H1 (cell line): ENCODE data around the gene ULBP3. TPM values are rescaled to one million over a fixed set of nuclear protein-coding genes. Genes with fewer than 3 reads are reported as not detected.

Experiments used
- CTCF ChIA-PET: fragments of 300-600 bp; sonication (Branson Sonifier 250); formaldehyde crosslinking; loops from one replicate; lab custom pipeline; 2021; ENCODE audit not compliant: partially characterized antibody; lab: Charles Lee
- POLR2A ChIA-PET: fragments of 300-600 bp; sonication (Branson Sonifier 250); formaldehyde crosslinking; loops from one replicate; lab custom pipeline; 2021; ENCODE audit warnings: inconsistent platforms; ENCODE audit not compliant: partially characterized antibody; lab: Charles Lee
- DNase-seq, 2 experiments: peaks; one replicate each; pipeline versions ENCODE4 v3.0.0 to v3.0.0-alpha.2; 2010 to 2022; ENCODE audit warnings: low spot score in 2 of 2, low read depth in 1 of 2, mixed read lengths in 1 of 2
- FAIRE-seq: peaks from 2 replicates; lab custom pipeline; 2011; peaks lifted over from hg19 to GRCh38; lab: Jason Lieb, UNC
- H2AFZ ChIP-seq: 2 replicates; pipeline ENCODE4 v1.8.1; 2012; ENCODE audit warnings: low read length, inconsistent platforms
- H2AK5ac ChIP-seq: 2 replicates; pipeline ENCODE4 v1.6.1; 2013; ENCODE audit warnings: low read depth, low read length
- H2BK120ac ChIP-seq: replicated peaks from 2 replicates; pipeline ENCODE3; 2013; ENCODE audit warnings: low read depth, low read length, inconsistent platforms
- H2BK12ac ChIP-seq: 2 replicates; pipeline ENCODE4 v1.6.1; 2013; ENCODE audit warnings: low read depth, low read length
- H2BK15ac ChIP-seq: 2 replicates; pipeline ENCODE4 v1.6.1; 2013; ENCODE audit warnings: low read length
- H2BK20ac ChIP-seq: 2 replicates; pipeline ENCODE4 v1.6.1; 2013; ENCODE audit warnings: low read length
- H2BK5ac ChIP-seq: 2 replicates; pipeline ENCODE4 v1.6.1; 2013; ENCODE audit warnings: low read depth, low read length
- H3K14ac ChIP-seq: 2 replicates; pipeline ENCODE4 v1.6.1; 2013; ENCODE audit warnings: inconsistent platforms; ENCODE audit not compliant: insufficient read length
- H3K18ac ChIP-seq: 2 replicates; pipeline ENCODE4 v1.6.1; 2013; ENCODE audit warnings: low read length; ENCODE audit errors: extremely low read depth
- H3K23ac ChIP-seq: 2 replicates; pipeline ENCODE4 v1.6.1; 2013; ENCODE audit warnings: inconsistent platforms; ENCODE audit not compliant: insufficient read length
- H3K23me2 ChIP-seq: 2 replicates; pipeline ENCODE4 v1.6.1; 2013; ENCODE audit warnings: low read depth, low read length
- H3K27ac ChIP-seq: 2 replicates; pipeline ENCODE4 v1.6.1; 2011; ENCODE audit warnings: low read depth, low read length, inconsistent platforms
- H3K27me3 ChIP-seq, 4 experiments: replicated peaks in 1 of 4; 1 replicate in 1 of 4; 2 replicates in 3 of 4; pipeline versions ENCODE4 v1.6.1 to v1.8.1; 2011 to 2013; ENCODE audit warnings: low read length in 3 of 4, mild to moderate bottlenecking in 3 of 4, inconsistent platforms in 2 of 4, mixed read lengths in 2 of 4, moderate library complexity in 1 of 4; ENCODE audit not compliant: control insufficient read depth in 3 of 4, insufficient read depth in 3 of 4; ENCODE audit errors: extremely low read depth in 1 of 4
- H3K36me3 ChIP-seq, 4 experiments: 2 replicates each; pipeline versions ENCODE4 v1.6.1 to v1.8.1; 2011 to 2013; ENCODE audit warnings: mild to moderate bottlenecking in 4 of 4, low read length in 3 of 4, moderate library complexity in 2 of 4, control low read depth in 1 of 4, inconsistent platforms in 1 of 4; ENCODE audit not compliant: insufficient read depth in 4 of 4, control insufficient read depth in 2 of 4
- H3K4ac ChIP-seq: replicated peaks from 2 replicates; pipeline ENCODE3; 2013; ENCODE audit warnings: low read length, low read depth, mixed read lengths, inconsistent platforms; ENCODE audit not compliant: insufficient read length
- H3K4me1 ChIP-seq, 4 experiments: replicated peaks in 1 of 4; 1 replicate in 1 of 4; 2 replicates in 3 of 4; pipeline versions ENCODE4 v1.6.1 to v1.8.1; 2011 to 2013; ENCODE audit warnings: low read length in 3 of 4, inconsistent platforms in 2 of 4, mixed read lengths in 1 of 4; ENCODE audit not compliant: insufficient read depth in 4 of 4, control insufficient read depth in 3 of 4
- H3K4me2 ChIP-seq, 2 experiments: 2 replicates each; pipeline versions ENCODE4 v1.6.1 to v1.8.1; 2011 to 2013; ENCODE audit warnings: low read depth in 2 of 2, low read length in 2 of 2, control low read depth in 1 of 2, inconsistent platforms in 1 of 2, mild to moderate bottlenecking in 1 of 2; ENCODE audit not compliant: insufficient read depth in 1 of 2
- H3K4me3 ChIP-seq, 4 experiments: fragments of 200-600, 300-600 bp in 1 of 4; sonication (generic), shearing (Covaris generic), sonication (Bioruptor Twin) in 1 of 4; 2 replicates each; pipeline versions ENCODE4 v1.5.1 to v1.8.1; 2011 to 2016; ENCODE audit warnings: low read length in 4 of 4, low read depth in 3 of 4, control low read depth in 2 of 4, inconsistent platforms in 2 of 4, mild to moderate bottlenecking in 2 of 4, mixed read lengths in 1 of 4, moderate library complexity in 1 of 4; ENCODE audit not compliant: insufficient read depth in 2 of 4; ENCODE audit errors: extremely low read depth in 1 of 4
- H3K56ac ChIP-seq: replicated peaks from 2 replicates; pipeline ENCODE3; 2013; ENCODE audit warnings: low read depth, mild to moderate bottlenecking, mixed read lengths, low read length, inconsistent platforms; ENCODE audit not compliant: insufficient read length
- H3K79me1 ChIP-seq: 2 replicates; pipeline ENCODE4 v1.6.1; 2013; ENCODE audit warnings: low read depth, low read length, control low read depth
- H3K79me2 ChIP-seq, 2 experiments: 2 replicates each; pipeline versions ENCODE4 v1.6.1 to v1.8.1; 2012 to 2013; ENCODE audit warnings: low read length in 2 of 2, mild to moderate bottlenecking in 2 of 2, inconsistent platforms in 1 of 2; ENCODE audit not compliant: insufficient read depth in 2 of 2, control insufficient read depth in 1 of 2
- H3K9ac ChIP-seq, 4 experiments: replicated peaks in 1 of 4; 1 replicate in 1 of 4; 2 replicates in 3 of 4; pipeline versions ENCODE4 v1.6.1 to v1.8.1; 2011 to 2013; ENCODE audit warnings: low read depth in 3 of 4, low read length in 3 of 4, control low read depth in 2 of 4, mild to moderate bottlenecking in 2 of 4, moderate library complexity in 2 of 4, inconsistent platforms in 1 of 4; ENCODE audit errors: extremely low read depth in 1 of 4
- H3K9me3 ChIP-seq, 2 experiments: 2 replicates each; pipeline versions ENCODE4 v1.6.1 to v1.8.1; 2012 to 2013; ENCODE audit warnings: mild to moderate bottlenecking in 2 of 2, moderate library complexity in 2 of 2, control low read depth in 1 of 2, inconsistent platforms in 1 of 2, low read depth in 1 of 2, low read length in 1 of 2, mixed read lengths in 1 of 2; ENCODE audit not compliant: insufficient read depth in 2 of 2
- H4K20me1 ChIP-seq, 2 experiments: replicated peaks in 1 of 2; 2 replicates each; pipeline versions ENCODE3 to v1.8.1; 2011 to 2013; ENCODE audit warnings: inconsistent platforms in 2 of 2, low read length in 2 of 2, mild to moderate bottlenecking in 1 of 2; ENCODE audit not compliant: insufficient read depth in 2 of 2, control insufficient read depth in 1 of 2
- H4K5ac ChIP-seq: 2 replicates; pipeline ENCODE4 v1.6.1; 2013; ENCODE audit warnings: low read length, low read depth, mixed read lengths, inconsistent platforms; ENCODE audit not compliant: insufficient read length
- H4K8ac ChIP-seq: 2 replicates; pipeline ENCODE4 v1.8.0; 2013; ENCODE audit warnings: mild to moderate bottlenecking, moderate library complexity, low read length, inconsistent platforms; ENCODE audit not compliant: insufficient read depth; ENCODE audit errors: extremely low read depth
- H4K91ac ChIP-seq: replicated peaks from 2 replicates; pipeline ENCODE3; 2013; ENCODE audit warnings: low read length, mixed read lengths, inconsistent platforms; ENCODE audit not compliant: insufficient read length
- ASH2L ChIP-seq: fragments of 200-600, 300-600 bp; sonication (generic); IDR thresholded peaks from one replicate; pipeline ENCODE4 v1.7.1; 2017; ENCODE audit warnings: low read length
- CEBPB ChIP-seq: IDR thresholded peaks from 2 replicates; pipeline ENCODE4 v1.6.1; 2012; ENCODE audit warnings: low read depth, low read length
- CHD2 ChIP-seq: IDR thresholded peaks from 2 replicates; pipeline ENCODE4 v1.6.1; 2012; ENCODE audit warnings: low read length, improper control_type of control experiment
- CTBP2 ChIP-seq: IDR thresholded peaks from 2 replicates; pipeline ENCODE4 v1.7.0; 2011; ENCODE audit warnings: borderline replicate concordance, mild to moderate bottlenecking, moderate library complexity, mixed read lengths, low read length; ENCODE audit not compliant: insufficient read depth, insufficient read length
- EZH2 ChIP-seq: fragments of 200-600 bp; sonication (generic); IDR thresholded peaks from 2 replicates; pipeline ENCODE4 v1.7.1; 2012; ENCODE audit warnings: low read depth, mild to moderate bottlenecking, moderate library complexity, low read length, inconsistent platforms; ENCODE audit not compliant: severe bottlenecking
- GABPA ChIP-seq: IDR thresholded peaks from 2 replicates; pipeline ENCODE4 v1.6.1; 2011; ENCODE audit warnings: mild to moderate bottlenecking, low read length, moderate library complexity, borderline replicate concordance; ENCODE audit not compliant: insufficient read depth
- JUND ChIP-seq: IDR thresholded peaks from 2 replicates; pipeline ENCODE4 v1.6.1; 2011; ENCODE audit warnings: mild to moderate bottlenecking, improper control_type of control experiment, low read length
- KDM1A ChIP-seq: fragments of 200-600, 300-600 bp; sonication (generic); IDR thresholded peaks from 2 replicates; pipeline ENCODE4 v1.7.1; 2016; ENCODE audit warnings: mild to moderate bottlenecking, low read length, borderline replicate concordance
- NANOG ChIP-seq: IDR thresholded peaks from 2 replicates; pipeline ENCODE4 v1.6.1; 2011; ENCODE audit warnings: low read length, low read depth, mild to moderate bottlenecking, inconsistent platforms; ENCODE audit not compliant: insufficient read depth, poor library complexity, severe bottlenecking
- RBBP5 ChIP-seq: IDR thresholded peaks from 2 replicates; pipeline ENCODE4 v1.7.1; 2012; ENCODE audit warnings: low read depth, mild to moderate bottlenecking, inconsistent platforms, low read length, moderate library complexity, borderline replicate concordance
- SP2 ChIP-seq: IDR thresholded peaks from 2 replicates; pipeline ENCODE4 v1.6.1; 2012; ENCODE audit warnings: mild to moderate bottlenecking, low read length, inconsistent platforms
- SUZ12 ChIP-seq: fragments of 200-600 bp; sonication (generic); IDR thresholded peaks from 2 replicates; pipeline ENCODE4 v1.6.1; 2012; ENCODE audit warnings: mild to moderate bottlenecking, inconsistent platforms, low read length, moderate library complexity, mixed read lengths
- WGBS, 2 experiments: shearing (Covaris generic) in 1 of 2; methylation state at CpG; one replicate each; pipeline versions ENCODE4 v1.1.6 to v1.1.7; 2013 to 2015; ENCODE audit warnings: low lambda C conversion rate in 2 of 2, mixed read lengths in 2 of 2, inconsistent platforms in 1 of 2, low coverage in 1 of 2, missing lambda C conversion rate in 1 of 2; ENCODE audit not compliant: insufficient replicate concordance in 2 of 2, insufficient coverage in 1 of 2, insufficient read length in 1 of 2; ENCODE audit errors: extremely low coverage in 1 of 2, missing lambda C conversion rate in 1 of 2; 5-methylcytosine and 5-hydroxymethylcytosine counted together
- polyA plus RNA-seq, 7 experiments: library from polyadenylated mRNA; depleted of rRNA in 3 of 7; stranded (reverse) in 5 of 7; unstranded in 2 of 7; fragments of >200 nt in 5 of 7; fragments of 200-250 nt in 2 of 7; gene quantifications; 1 replicate in 5 of 7; 2 replicates in 1 of 7; 4 replicates in 1 of 7; pipeline versions ENCODE4 v1.2.1 to v1.2.3, GENCODE V29; 2011 to 2013; ENCODE audit warnings: missing spikeins in 2 of 7, mixed read lengths in 2 of 7
- total RNA-seq: library from RNA; stranded (reverse); fragmentation: NEBNext Ultra II Directional; extraction: Animal tissue kit (Norgen Biotek cat#: 25700); gene quantifications from 2 replicates; pipeline ENCODE4 v1.2.1, GENCODE V29; 2021
- TF ChIP-seq, protein P1 (sequence below): IDR thresholded peaks from 2 replicates; pipeline ENCODE4 v1.6.1; 2012; ENCODE audit warnings: inconsistent platforms
- TF ChIP-seq, protein P2 (sequence below): IDR thresholded peaks from 2 replicates; pipeline ENCODE4 v1.6.1; 2012; ENCODE audit warnings: inconsistent platforms

ULBP3 gene
- total and polyA plus RNA-seq, 2 of the 8 experiments (the other 6 are each of a cell fraction or from before 2014, with no cell fraction given): 1.9 to 4.2 TPM

GRCh38 chr6:150102750-150103270, 33.9 kb upstream of the ULBP3 start:
- no peak overlapping the region for H4K5ac ChIP-seq
- POLR2A ChIA-PET: no interaction called here
- CTCF ChIA-PET: no interaction called here
- no peak overlapping the region for H3K9ac ChIP-seq
- no peak overlapping the region for H2BK15ac ChIP-seq
- H3K79me1 ChIP-seq: no peaks in the 10 kb centered on the region
- H3K23me2 ChIP-seq: no peaks in the 10 kb centered on the region
- H2BK20ac ChIP-seq: no peak overlapping the region
- no peaks in the 10 kb centered on the region for H3K9me3 ChIP-seq
- no peak overlapping the region for H3K4ac ChIP-seq
- no peak overlapping the region for H2BK12ac ChIP-seq
- no peak overlapping the region for H3K4me3 ChIP-seq
- H2AFZ ChIP-seq: no peak overlapping the region
- FAIRE-seq: no peak
- no peak overlapping the region for H2BK120ac ChIP-seq
- no peak overlapping the region for H3K18ac ChIP-seq
- no peak for DNase-seq
- H3K4me1 ChIP-seq: no peaks in the 10 kb centered on the region
- H2AK5ac ChIP-seq: no peak overlapping the region
- H3K36me3 ChIP-seq: no peaks in the 10 kb centered on the region
- no peak overlapping the region for H3K14ac ChIP-seq
- no peak overlapping the region for H2BK5ac ChIP-seq
- H4K8ac ChIP-seq: no peak overlapping the region
- 92% methylated on average over 4 of the region's 4 CpGs; no CpG with 5 or more reads in 1 of the 2 experiments for WGBS, 2 experiments
- no peaks in the 10 kb centered on the region for H3K79me2 ChIP-seq
- no peak overlapping the region for H3K56ac ChIP-seq
- no peaks in the 10 kb centered on the region for H4K20me1 ChIP-seq
- no peak overlapping the region for H3K4me2 ChIP-seq
- no peak overlapping the region for H3K23ac ChIP-seq
- no peak overlapping the region for H3K27ac ChIP-seq
- H4K91ac ChIP-seq: no peak overlapping the region
- no peaks in the 10 kb centered on the region for H3K27me3 ChIP-seq
- TF ChIP-seq GABPA (no peak), EZH2 (no peak), CEBPB (no peak), ASH2L (no peak), CTBP2 (no peak), JUND (no peak), RBBP5 (no peak), KDM1A (no peak), SP2 (no peak), CHD2 (no peak), NANOG (no peak), SUZ12 (no peak)
- TF ChIP-seq, protein P1, sequence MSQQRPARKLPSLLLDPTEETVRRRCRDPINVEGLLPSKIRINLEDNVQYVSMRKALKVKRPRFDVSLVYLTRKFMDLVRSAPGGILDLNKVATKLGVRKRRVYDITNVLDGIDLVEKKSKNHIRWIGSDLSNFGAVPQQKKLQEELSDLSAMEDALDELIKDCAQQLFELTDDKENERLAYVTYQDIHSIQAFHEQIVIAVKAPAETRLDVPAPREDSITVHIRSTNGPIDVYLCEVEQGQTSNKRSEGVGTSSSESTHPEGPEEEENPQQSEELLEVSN: no peak
- TF ChIP-seq, protein P2, sequence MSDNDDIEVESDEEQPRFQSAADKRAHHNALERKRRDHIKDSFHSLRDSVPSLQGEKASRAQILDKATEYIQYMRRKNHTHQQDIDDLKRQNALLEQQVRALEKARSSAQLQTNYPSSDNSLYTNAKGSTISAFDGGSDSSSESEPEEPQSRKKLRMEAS: no peak
